B cell (primary cell): ENCODE measurements around the gene KRAS. TPM values are rescaled to one million over a fixed set of nuclear protein-coding genes. Genes with fewer than 3 reads are reported as not detected.

Experiments
- ATAC-seq: fragments of 200-7000 bp; cut with Tn5 transposase; one replicate; pipeline ENCODE4 v1.10.0; 2021; ENCODE audit warnings: low read depth, mild to moderate bottlenecking, moderate number of reproducible peaks, moderate library complexity
- CTCF ChIA-PET: fragments of 350-600 bp; sonication (Branson Sonifier 250); formaldehyde crosslinking; loops from one replicate; lab custom pipeline; 2021; ENCODE audit warnings: antibody characterized with exemption, inconsistent platforms; lab: Charles Lee
- POLR2A ChIA-PET: fragments of 350-600 bp; sonication (Branson Sonifier 250); formaldehyde crosslinking; loops from one replicate; lab custom pipeline; 2021; ENCODE audit warnings: antibody characterized with exemption; lab: Charles Lee
- DNase-seq: peaks from one replicate; pipeline ENCODE4 v3.0.0; 2013
- H2AFZ ChIP-seq: 2 replicates; pipeline ENCODE4 v1.6.1; 2012; ENCODE audit warnings: mild to moderate bottlenecking, low read depth, low read length; ENCODE audit not compliant: insufficient read depth, poor library complexity, severe bottlenecking
- H3K27ac ChIP-seq, 2 donors: 1 replicate in 1 of 2; 2 replicates in 1 of 2; pipeline ENCODE4 v1.5.1; 2012 to 2013; ENCODE audit warnings: low read length in 2 of 2, mild to moderate bottlenecking in 2 of 2, moderate library complexity in 1 of 2
- H3K27me3 ChIP-seq, 4 experiments: fragments of 200-600 bp in 1 of 4; sonication (generic) in 1 of 4; replicated peaks in 1 of 4; 1 replicate in 2 of 4; 2 replicates in 2 of 4; pipeline versions ENCODE4 v1.6.1 to v1.7.0; 2013 to 2016; ENCODE audit warnings: low read length in 3 of 4, mild to moderate bottlenecking in 2 of 4, mixed read lengths in 1 of 4, moderate library complexity in 1 of 4; ENCODE audit not compliant: insufficient read depth in 4 of 4, control insufficient read depth in 3 of 4; ENCODE audit errors: control extremely low read depth in 1 of 4
- H3K36me3 ChIP-seq, 2 experiments: replicated peaks in 1 of 2; 1 replicate in 1 of 2; 2 replicates in 1 of 2; pipeline versions ENCODE4 v1.6.1 to v1.7.1; 2013; ENCODE audit warnings: low read length in 1 of 2; ENCODE audit not compliant: insufficient read depth in 2 of 2, control insufficient read depth in 1 of 2; ENCODE audit errors: control extremely low read depth in 1 of 2, extremely low read depth in 1 of 2
- H3K4me1 ChIP-seq, 2 donors: fragments of 200-600 bp in 1 of 2; sonication (generic) in 1 of 2; 1 replicate in 1 of 2; 2 replicates in 1 of 2; pipeline versions ENCODE4 v1.5.1 to v1.6.1; 2013 to 2017; ENCODE audit warnings: low read length in 2 of 2; ENCODE audit not compliant: control insufficient read depth in 2 of 2, insufficient read depth in 2 of 2
- H3K4me2 ChIP-seq: replicated peaks from 2 replicates; pipeline ENCODE3; 2012; ENCODE audit warnings: mild to moderate bottlenecking, low read depth, low read length; ENCODE audit not compliant: poor library complexity, severe bottlenecking
- H3K4me3 ChIP-seq, 5 experiments: fragments of 200-600 bp in 1 of 5; sonication (generic) in 1 of 5; 1 replicate in 3 of 5; 2 replicates in 2 of 5; pipeline versions ENCODE4 v1.5.1 to v1.7.0; 2011 to 2016; ENCODE audit warnings: low read length in 4 of 5, mild to moderate bottlenecking in 4 of 5, low read depth in 2 of 5, control low read depth in 1 of 5, moderate library complexity in 1 of 5; ENCODE audit not compliant: insufficient read depth in 1 of 5; ENCODE audit errors: control extremely low read depth in 1 of 5, extremely low read depth in 1 of 5
- H3K79me2 ChIP-seq: fragments of 200-600 bp; sonication (generic); one replicate; pipeline ENCODE4 v1.6.0; 2016; ENCODE audit warnings: low read length; ENCODE audit not compliant: control insufficient read depth, insufficient read depth
- H3K9ac ChIP-seq: fragments of 200-600 bp; sonication (generic); 2 replicates; pipeline ENCODE4 v1.6.1; 2017; ENCODE audit warnings: mild to moderate bottlenecking, low read length, moderate library complexity
- H3K9me3 ChIP-seq, 3 donors: one replicate each; pipeline versions ENCODE4 v1.6.1 to v1.7.1; 2013; ENCODE audit warnings: low read length in 2 of 3; ENCODE audit not compliant: control insufficient read depth in 2 of 3, insufficient read depth in 1 of 3; ENCODE audit errors: control extremely low read depth in 1 of 3
- H4K20me1 ChIP-seq: 2 replicates; pipeline ENCODE4 v1.6.0; 2012; ENCODE audit warnings: mild to moderate bottlenecking, low read length; ENCODE audit not compliant: insufficient read depth, control insufficient read depth, poor library complexity, severe bottlenecking
- H3K27ac Mint-ChIP-seq: one replicate; pipeline ENCODE4 v1.8.0; 2021; ENCODE audit warnings: mixed read lengths
- H3K27me3 Mint-ChIP-seq: one replicate; pipeline ENCODE4 v1.8.0; 2021; ENCODE audit warnings: mixed read lengths
- H3K4me1 Mint-ChIP-seq: one replicate; pipeline ENCODE4 v1.8.0; 2021; ENCODE audit warnings: mixed read lengths
- H3K4me3 Mint-ChIP-seq: one replicate; pipeline ENCODE4 v1.8.0; 2021; ENCODE audit warnings: mixed read lengths
- H3K9me3 Mint-ChIP-seq: one replicate; pipeline ENCODE4 v1.8.0; 2022; ENCODE audit warnings: mixed read lengths; ENCODE audit not compliant: insufficient read depth
- CTCF ChIP-seq: fragments of 200-600 bp; IDR thresholded peaks from one replicate; pipeline ENCODE4 v1.8.0; 2022; ENCODE audit warnings: antibody characterized with exemption, mild to moderate bottlenecking
- EZH2 ChIP-seq: IDR thresholded peaks from 2 replicates; pipeline ENCODE4 v1.6.1; 2012; ENCODE audit warnings: borderline replicate concordance, low read depth, mild to moderate bottlenecking, moderate library complexity, low read length; ENCODE audit not compliant: insufficient read depth, poor library complexity, severe bottlenecking
- WGBS: methylation state at CpG from one replicate; pipeline ENCODE4 v1.1.5; 2013; ENCODE audit warnings: missing lambda C conversion rate; ENCODE audit not compliant: insufficient coverage; 5-methylcytosine and 5-hydroxymethylcytosine counted together
- intact Hi-C: fragments of 100-400 bp; cut with micrococcal nuclease; formaldehyde crosslinking; loops from one replicate; pipeline ENCODE4 v1.10.0; 2022
- polyA plus RNA-seq: library from polyadenylated mRNA; depleted of rRNA; stranded (reverse); fragments of >200 nt; gene quantifications from 2 replicates; pipeline ENCODE4 v1.2.3, GENCODE V29; 2012
- total RNA-seq, 2 donors: library from RNA; stranded (reverse); fragments of 120-200 nt in 1 of 2; gene quantifications; 1 replicate in 1 of 2; 2 replicates in 1 of 2; pipeline versions ENCODE4 v1.2.3 to v1.2.4, GENCODE V29; 2013 to 2022

KRAS gene
- total and polyA plus RNA-seq, 2 donors (not counting 1 experiment from before 2014, with no cell fraction given) = 7.2 to 41.8 TPM

DNA sequence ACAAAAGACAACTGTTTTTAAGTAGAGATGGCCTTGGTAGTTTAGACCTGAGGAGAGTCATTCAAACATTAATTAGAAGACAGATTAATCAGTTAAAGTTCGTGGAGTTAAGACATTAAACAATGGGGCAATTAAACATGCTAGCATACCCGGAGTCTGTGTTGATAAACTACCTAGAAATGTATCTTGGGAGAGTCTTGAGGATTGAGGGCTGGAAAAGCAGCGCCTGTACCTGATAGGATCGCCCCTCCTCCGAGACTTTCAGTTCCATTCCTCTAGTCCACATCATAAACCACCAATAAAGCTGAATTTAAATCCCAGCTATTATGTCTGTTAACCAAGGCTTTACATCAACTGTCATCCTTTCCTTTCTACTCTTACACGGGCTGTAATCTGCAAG is 1.0 kb upstream of the KRAS start:
- Histone ChIP-seq H3K4me3 (peak overlapping the region in 4 of 5 experiments; percentile 52 to 94 (median 78)), H3K9me3 (no peaks in the 10 kb centered on the region), H3K27ac (peak overlapping the region; percentile 57 to 89), H3K4me1 (peaks cover 25 to 42% of the 10 kb centered on the region in 2 donors), H3K79me2 (peaks cover 32% of the 10 kb centered on the region), H3K9ac (peak overlapping the region; percentile 89), H3K27me3 (no peaks in the 10 kb centered on the region), H3K36me3 (no peaks in the 10 kb centered on the region), H3K4me2 (peak overlapping the region; percentile 85), H4K20me1 (no peaks in the 10 kb centered on the region), H2AFZ (peak overlapping the region; percentile 82)
- Mint-ChIP-seq H3K4me3 (peak overlapping the region; percentile 94), H3K9me3 (no peaks in the 10 kb centered on the region), H3K27me3 (no peaks in the 10 kb centered on the region), H3K27ac (peak overlapping the region; percentile 99), H3K4me1 (peaks cover 48% of the 10 kb centered on the region)
- DNase-seq (no peak), ATAC-seq (no peak)
- ChIA-PET POLR2A (interaction anchor here (0.6 to 2.3 kb wide), 2 partner anchors 127 to 133 kb away, joined by 5 to 17 read pairs; no protein-coding TSS in a partner anchor), CTCF (interaction anchor here (2.2 kb wide), 1 partner anchor 10 kb away, joined by 7 read pairs; no protein-coding TSS in a partner anchor)
- intact Hi-C loops = loop anchor here (1.0 to 2.0 kb wide), 4 partner anchors 56 to 199 kb away; partner anchors contain the start of genes DNAI7 and ETFRF1
- WGBS = no CpG with 5 or more reads among the region's 6 CpGs
- no peak for TF ChIP-seq CTCF
- TF ChIP-seq EZH2 = no peak
